Endometrial microvascular endothelial cells (primary cell): ENCODE data around the gene MICU1. TPM values are rescaled to one million over a fixed set of nuclear protein-coding genes. Genes with fewer than 3 reads are reported as not detected.

Source experiments
- in situ Hi-C: cut with HindIII; loops from 2 replicates; pipeline ENCODE4 v1.10.0; 2017; ENCODE audit warnings: low sequenced_read_pairs, low pct_unique_long_range_greater_than_20kb; ENCODE audit errors: inconsistent ontology term
- total RNA-seq: library from RNA; depleted of rRNA; stranded (reverse); fragments of >200 nt; gene quantifications from one replicate; pipeline ENCODE4 v1.2.3, GENCODE V29; 2015; ENCODE audit errors: inconsistent ontology term

Gene MICU1
- total RNA-seq, 1 donor from 2014 or later: 39.7 TPM

- in situ Hi-C loops: loop anchor here (5.0 kb wide), 1 partner anchor 213 kb away; no protein-coding TSS in a partner anchor
These were observed 285.2 kb downstream of the MICU1 start for GRCh38 chr10:72340510-72341261.

GRCh38 chr10:72338180-72338579 is 287.7 kb downstream of the MICU1 start:
- in situ Hi-C loops: no loop called here

- in situ Hi-C loops: no loop called here
These were observed 288.2 kb downstream of the MICU1 start for GRCh38 chr10:72337722-72338121.

GRCh38 chr10:72337039-72337629 is 288.7 kb downstream of the MICU1 start:
- in situ Hi-C loops: no loop called here

GRCh38 chr10:72336259-72337038 is 289.4 kb downstream of the MICU1 start:
- in situ Hi-C loops: no loop called here

- in situ Hi-C loops: no loop called here
These were observed 290.3 kb downstream of the MICU1 start for GRCh38 chr10:72335394-72336258.

GRCh38 chr10:72334825-72335393 is 291.0 kb downstream of the MICU1 start:
- in situ Hi-C loops: no loop called here

- in situ Hi-C loops: no loop called here
These were observed 291.6 kb downstream of the MICU1 start for GRCh38 chr10:72334196-72334824.

- in situ Hi-C loops: no loop called here
These were observed 292.5 kb downstream of the MICU1 start for GRCh38 chr10:72333112-72334015.

- in situ Hi-C loops: no loop called here
These were observed 293.3 kb downstream of the MICU1 start for GRCh38 chr10:72332423-72333111.

GRCh38 chr10:72331575-72332422 is 294.1 kb downstream of the MICU1 start:
- in situ Hi-C loops: no loop called here

GRCh38 chr10:72330069-72330426 is 295.8 kb downstream of the MICU1 start:
- in situ Hi-C loops: no loop called here

GRCh38 chr10:72329290-72330068 is 296.4 kb downstream of the MICU1 start:
- in situ Hi-C loops: loop anchor here (10.0 kb wide), 1 partner anchor 55 kb away; the partner anchor contains the start of gene DDIT4

GRCh38 chr10:72328829-72329204 is 297.1 kb downstream of the MICU1 start:
- in situ Hi-C loops: loop anchor here (10.0 kb wide), 1 partner anchor 54 kb away; the partner anchor contains the start of gene DDIT4
